Mesendoderm (in vitro differentiated cells): ENCODE results near the gene GRID2.
A peak's percentile ranks its signal among the peaks of the same experiment; 100 is the strongest.

ENCODE experiments used
- DNase-seq: peaks from one replicate; pipeline ENCODE4 v3.0.0; 2013
- H2AK5ac ChIP-seq: 2 replicates; pipeline ENCODE4 v1.6.1; 2013; ENCODE audit warnings: low read length, inconsistent platforms
- H2BK120ac ChIP-seq: 2 replicates; pipeline ENCODE4 v1.6.1; 2013; ENCODE audit warnings: low read depth, mild to moderate bottlenecking, low read length, moderate library complexity, mixed read lengths
- H2BK15ac ChIP-seq: replicated peaks from 2 replicates; pipeline ENCODE4 v1.6.1; 2013; ENCODE audit warnings: low read depth, mild to moderate bottlenecking, moderate library complexity
- H2BK5ac ChIP-seq: 2 replicates; pipeline ENCODE4 v1.6.1; 2013; ENCODE audit warnings: low read length, inconsistent platforms
- H3K18ac ChIP-seq: 2 replicates; pipeline ENCODE4 v1.6.1; 2013; ENCODE audit warnings: mild to moderate bottlenecking, low read length, mixed read lengths
- H3K23ac ChIP-seq: one replicate; pipeline ENCODE4 v1.6.1; 2013; ENCODE audit warnings: low read length
- H3K27ac ChIP-seq: 2 replicates; pipeline ENCODE4 v1.5.1; 2013; ENCODE audit warnings: low read depth, mild to moderate bottlenecking, inconsistent platforms, low read length, moderate library complexity
- H3K27me3 ChIP-seq: 2 replicates; pipeline ENCODE4 v1.6.1; 2013; ENCODE audit warnings: low read length, control low read depth, mild to moderate bottlenecking, inconsistent platforms; ENCODE audit not compliant: insufficient read depth, poor library complexity
- H3K36me3 ChIP-seq: 2 replicates; pipeline ENCODE4 v1.6.1; 2013; ENCODE audit warnings: low read length, inconsistent platforms; ENCODE audit not compliant: control insufficient read depth, insufficient read depth
- H3K4ac ChIP-seq: one replicate; pipeline ENCODE4 v1.6.1; 2013; ENCODE audit warnings: low read depth, mild to moderate bottlenecking, low read length, moderate library complexity
- H3K4me1 ChIP-seq: 2 replicates; pipeline ENCODE4 v1.6.1; 2013; ENCODE audit warnings: low read depth, low read length, inconsistent platforms; ENCODE audit not compliant: control insufficient read depth
- H3K4me2 ChIP-seq: 2 replicates; pipeline ENCODE4 v1.6.1; 2013; ENCODE audit warnings: low read length
- H3K4me3 ChIP-seq: 2 replicates; pipeline ENCODE4 v1.5.1; 2013; ENCODE audit warnings: mild to moderate bottlenecking, low read length
- H3K56ac ChIP-seq: one replicate; pipeline ENCODE4 v1.6.1; 2013; ENCODE audit warnings: low read length
- H3K79me1 ChIP-seq: 2 replicates; pipeline ENCODE4 v1.6.1; 2013; ENCODE audit warnings: low read length, inconsistent platforms
- H3K79me2 ChIP-seq: 2 replicates; pipeline ENCODE4 v1.6.1; 2013; ENCODE audit warnings: mild to moderate bottlenecking, low read length; ENCODE audit not compliant: control insufficient read depth, insufficient read depth
- H3K9ac ChIP-seq: 2 replicates; pipeline ENCODE4 v1.6.1; 2013; ENCODE audit warnings: low read length, inconsistent platforms
- H4K5ac ChIP-seq: one replicate; pipeline ENCODE4 v1.6.1; 2013; ENCODE audit warnings: low read length
- H4K8ac ChIP-seq: one replicate; pipeline ENCODE4 v1.6.1; 2013; ENCODE audit warnings: low read depth, mild to moderate bottlenecking, control low read depth, low read length, moderate library complexity
- WGBS: extraction: QIAGEN DNeasy Blood & Tissue Kit; methylation state at CpG from one replicate; pipeline ENCODE4 v1.1.7; 2013; ENCODE audit warnings: low lambda C conversion rate, missing lambda C conversion rate; ENCODE audit not compliant: insufficient coverage; ENCODE audit errors: extremely low coverage; 5-methylcytosine and 5-hydroxymethylcytosine counted together

The GRID2 gene

DNA sequence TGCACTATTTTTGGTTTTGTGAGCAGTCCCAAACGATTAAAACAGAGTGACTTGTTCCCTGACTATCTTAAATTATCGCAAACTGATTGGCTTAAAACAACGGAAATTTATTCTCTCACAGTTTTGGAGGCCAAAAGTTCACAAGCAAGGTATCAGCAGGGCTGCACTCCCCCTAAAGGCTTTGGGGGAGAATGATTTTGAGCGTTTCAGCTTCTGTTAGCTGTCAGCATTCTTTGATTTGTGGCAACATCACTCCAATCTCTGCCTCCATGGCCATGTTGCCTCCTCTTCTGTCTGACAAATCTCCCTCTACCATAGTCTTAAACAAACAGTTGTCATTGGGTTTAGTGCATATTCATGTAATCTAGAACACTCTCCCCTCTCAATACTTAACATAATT, 1065.2 kb downstream of the GRID2 start:
- no peak overlapping the region for H3K4ac ChIP-seq
- H3K4me3 ChIP-seq: no peak overlapping the region
- H3K27me3 ChIP-seq: no peaks in the 10 kb centered on the region
- H3K23ac ChIP-seq: no peak overlapping the region
- DNase-seq: peak; percentile 53
- H4K5ac ChIP-seq: no peak overlapping the region
- no peak overlapping the region for H3K18ac ChIP-seq
- no peak overlapping the region for H3K56ac ChIP-seq
- no peak overlapping the region for H2BK120ac ChIP-seq
- no peak overlapping the region for H2BK5ac ChIP-seq
- H2AK5ac ChIP-seq: no peak overlapping the region
- H3K9ac ChIP-seq: no peak overlapping the region
- no peaks in the 10 kb centered on the region for H3K79me1 ChIP-seq
- no peaks in the 10 kb centered on the region for H3K79me2 ChIP-seq
- WGBS: no CpG with 5 or more reads among the region's 4 CpGs
- H3K36me3 ChIP-seq: no peaks in the 10 kb centered on the region
- H3K27ac ChIP-seq: no peak overlapping the region
- no peaks in the 10 kb centered on the region for H3K4me1 ChIP-seq
- no peak overlapping the region for H2BK15ac ChIP-seq
- no peak overlapping the region for H4K8ac ChIP-seq
- no peak overlapping the region for H3K4me2 ChIP-seq

DNA sequence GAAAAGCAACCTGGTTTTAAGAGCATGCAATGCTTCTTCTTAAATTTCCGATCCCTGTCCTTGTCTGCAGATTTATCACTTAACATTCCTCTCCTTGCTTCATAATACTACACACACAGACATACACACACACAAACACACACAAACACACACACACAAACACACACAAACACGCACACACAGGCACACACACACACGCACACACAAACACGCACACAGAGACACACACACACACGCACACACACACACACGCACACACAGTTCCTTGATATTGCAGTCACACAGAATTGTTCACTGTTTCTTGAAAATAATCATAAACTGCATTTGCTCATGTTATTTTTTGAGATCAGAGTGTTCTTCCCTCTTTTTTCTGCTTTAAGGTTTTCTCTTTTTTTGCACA, 1066.5 kb downstream of the GRID2 start:
- no peak overlapping the region for H3K23ac ChIP-seq
- H3K79me1 ChIP-seq: no peaks in the 10 kb centered on the region
- H4K8ac ChIP-seq: no peak overlapping the region
- no peak overlapping the region for H3K4ac ChIP-seq
- H3K27ac ChIP-seq: no peak overlapping the region
- H3K4me1 ChIP-seq: no peaks in the 10 kb centered on the region
- H3K56ac ChIP-seq: no peak overlapping the region
- no peak overlapping the region for H2BK120ac ChIP-seq
- H3K4me2 ChIP-seq: no peak overlapping the region
- H3K9ac ChIP-seq: no peak overlapping the region
- H4K5ac ChIP-seq: no peak overlapping the region
- no peak overlapping the region for H3K18ac ChIP-seq
- H3K36me3 ChIP-seq: no peaks in the 10 kb centered on the region
- no peak for DNase-seq
- no peak overlapping the region for H3K4me3 ChIP-seq
- H3K27me3 ChIP-seq: no peaks in the 10 kb centered on the region
- WGBS: 100% methylated on average over 2 of the region's 6 CpGs
- H2AK5ac ChIP-seq: no peak overlapping the region
- H3K79me2 ChIP-seq: no peaks in the 10 kb centered on the region
- H2BK15ac ChIP-seq: no peak overlapping the region
- H2BK5ac ChIP-seq: no peak overlapping the region

DNA sequence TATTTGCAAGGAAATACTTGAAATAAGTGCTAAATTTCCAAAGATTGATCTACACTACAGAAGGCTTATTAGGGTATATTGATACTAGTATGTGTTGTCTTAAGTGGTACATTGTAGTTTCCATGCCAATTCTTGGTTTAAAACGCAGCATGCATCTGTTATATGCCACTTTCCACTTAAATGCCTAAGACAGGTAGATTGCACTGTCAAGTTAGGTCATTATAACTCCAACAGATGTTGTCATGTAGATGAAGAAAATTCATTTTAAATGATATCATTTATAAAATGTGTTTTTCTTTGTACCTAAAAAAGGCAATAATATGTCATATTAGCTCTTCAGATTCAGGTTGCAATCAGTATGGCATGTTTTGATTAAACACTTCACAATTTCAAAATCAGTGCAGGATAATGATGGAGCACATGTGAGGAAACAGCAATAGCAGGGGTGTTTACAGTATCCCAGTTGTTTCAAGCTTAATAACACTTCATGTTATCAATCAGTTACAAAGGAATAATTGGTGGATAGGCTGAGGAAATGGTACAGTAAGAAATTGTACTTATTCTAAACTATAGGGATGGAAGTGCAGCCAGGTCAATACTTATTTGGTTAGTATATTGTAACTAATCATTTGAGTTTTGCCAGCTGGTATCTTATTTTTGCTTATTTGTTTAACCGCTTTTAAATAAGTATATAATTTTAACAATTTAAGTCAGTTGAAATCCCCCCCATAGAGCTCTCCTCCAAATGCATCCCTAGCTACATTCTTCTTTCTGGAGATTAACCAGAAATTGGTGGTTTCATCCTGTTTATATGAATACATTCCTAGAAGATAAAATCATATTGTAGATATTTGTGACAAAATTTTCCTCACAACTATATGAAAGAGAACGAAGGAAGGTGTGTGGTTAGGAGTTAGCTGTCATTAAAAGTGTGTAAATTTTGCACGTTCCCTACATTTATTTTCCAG, 1070.4 kb downstream of the GRID2 start:
- Histone ChIP-seq H2BK5ac (no peak overlapping the region), H3K36me3 (no peaks in the 10 kb centered on the region), H4K8ac (no peak overlapping the region), H3K56ac (no peak overlapping the region), H3K79me1 (no peaks in the 10 kb centered on the region), H2BK15ac (no peak overlapping the region), H3K27ac (no peak overlapping the region), H3K23ac (no peak overlapping the region), H3K27me3 (no peaks in the 10 kb centered on the region), H4K5ac (no peak overlapping the region), H3K4me1 (no peaks in the 10 kb centered on the region), H3K18ac (no peak overlapping the region), H3K4me3 (no peak overlapping the region), H2AK5ac (no peak overlapping the region), H3K4ac (no peak overlapping the region), H2BK120ac (no peak overlapping the region), H3K4me2 (no peak overlapping the region), H3K9ac (no peak overlapping the region), H3K79me2 (no peaks in the 10 kb centered on the region)
- DNase-seq: no peak
- WGBS: no CpG with 5 or more reads among the region's 4 CpGs

DNA sequence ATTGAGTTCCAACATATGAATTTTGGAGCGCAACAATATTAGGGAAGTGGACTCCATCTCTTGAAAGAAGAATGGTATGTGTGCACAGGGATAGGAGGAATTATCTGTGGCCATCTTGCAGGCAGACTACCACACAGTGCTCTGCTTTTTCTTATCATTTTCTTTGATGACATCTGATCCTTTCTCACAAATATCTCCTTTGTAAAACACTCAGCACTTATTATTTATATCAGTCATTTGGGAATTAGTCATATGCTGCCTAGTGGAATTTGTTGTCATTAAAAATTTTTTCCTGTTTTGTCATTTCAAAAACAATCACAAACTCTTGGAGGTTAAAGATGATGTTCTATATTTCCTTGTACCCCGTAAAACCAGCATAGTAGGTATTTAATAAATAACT, 1080.5 kb downstream of the GRID2 start:
- H3K27me3 ChIP-seq: no peaks in the 10 kb centered on the region
- H4K8ac ChIP-seq: no peak overlapping the region
- no peak overlapping the region for H3K9ac ChIP-seq
- no peak overlapping the region for H2BK120ac ChIP-seq
- H3K18ac ChIP-seq: no peak overlapping the region
- no peak overlapping the region for H3K23ac ChIP-seq
- no peak overlapping the region for H3K56ac ChIP-seq
- no peaks in the 10 kb centered on the region for H3K4me1 ChIP-seq
- H3K4me3 ChIP-seq: no peak overlapping the region
- H3K79me2 ChIP-seq: no peaks in the 10 kb centered on the region
- H3K79me1 ChIP-seq: no peaks in the 10 kb centered on the region
- no peak for DNase-seq
- no peak overlapping the region for H3K4ac ChIP-seq
- no peaks in the 10 kb centered on the region for H3K36me3 ChIP-seq
- H2BK5ac ChIP-seq: no peak overlapping the region
- no peak overlapping the region for H4K5ac ChIP-seq
- H3K27ac ChIP-seq: no peak overlapping the region
- no CpG with 5 or more reads among the region's 2 CpGs for WGBS
- H2BK15ac ChIP-seq: no peak overlapping the region
- no peak overlapping the region for H3K4me2 ChIP-seq
- H2AK5ac ChIP-seq: no peak overlapping the region

DNA sequence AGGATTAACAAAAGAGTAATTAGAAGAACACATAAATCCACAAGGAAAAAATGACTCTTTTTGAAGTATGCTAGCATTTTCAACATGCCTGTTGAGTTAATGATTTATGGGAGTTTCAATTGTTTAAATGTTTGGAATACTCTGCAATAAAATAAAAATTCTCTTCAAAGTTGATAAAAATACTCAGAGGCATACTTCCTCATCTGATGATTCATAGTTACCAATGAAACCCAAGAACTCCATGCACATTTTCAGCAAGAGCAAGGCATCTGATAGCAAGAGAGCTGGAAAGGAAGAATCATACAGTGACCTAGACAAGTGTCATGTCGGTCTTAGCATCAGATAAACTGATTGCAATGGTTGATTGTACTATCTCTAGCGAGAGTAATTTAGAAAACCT, 1081.1 kb downstream of the GRID2 start:
- Histone ChIP-seq H3K56ac (no peak overlapping the region), H3K27me3 (no peaks in the 10 kb centered on the region), H3K4me1 (no peaks in the 10 kb centered on the region), H4K8ac (no peak overlapping the region), H3K18ac (no peak overlapping the region), H3K36me3 (no peaks in the 10 kb centered on the region), H4K5ac (no peak overlapping the region), H3K79me1 (no peaks in the 10 kb centered on the region), H2BK5ac (no peak overlapping the region), H2AK5ac (no peak overlapping the region), H2BK120ac (no peak overlapping the region), H3K4me3 (no peak overlapping the region), H2BK15ac (no peak overlapping the region), H3K4ac (no peak overlapping the region), H3K27ac (no peak overlapping the region), H3K4me2 (no peak overlapping the region), H3K79me2 (no peaks in the 10 kb centered on the region), H3K9ac (no peak overlapping the region), H3K23ac (no peak overlapping the region)
- DNase-seq: no peak
- no CpG with 5 or more reads among the region's 2 CpGs for WGBS
